Small intestine (tissue), 7 donors: ENCODE data around the gene SMU1. TPM values are rescaled to one million over a fixed set of nuclear protein-coding genes. Genes with fewer than 3 reads are reported as not detected.
"Not testable (repeated sequence)": the region's sequence is repeated elsewhere in the genome, so short reads cannot be mapped to it uniquely, and the experiment has no call there.

Source experiments
- DNase-seq, 2 donors: peaks; one replicate each; pipeline versions ENCODE4 v3.0.0 to v3.0.0-alpha.2; 2013
- FAIRE-seq: peaks from 2 replicates; lab custom pipeline; 2012; peaks lifted over from hg19 to GRCh38; lab: Jason Lieb, UNC
- H3K27ac ChIP-seq, 3 donors: one replicate each; pipeline ENCODE4 v1.5.1; 2013; ENCODE audit warnings: low read length in 2 of 3, mild to moderate bottlenecking in 2 of 3, control low read depth in 1 of 3, inconsistent platforms in 1 of 3, low read depth in 1 of 3, moderate library complexity in 1 of 3
- H3K27me3 ChIP-seq, 3 donors: one replicate each; pipeline ENCODE4 v1.6.1; 2013; ENCODE audit warnings: low read length in 3 of 3, inconsistent platforms in 1 of 3; ENCODE audit not compliant: control insufficient read depth in 3 of 3, insufficient read depth in 3 of 3
- H3K36me3 ChIP-seq, 3 donors: one replicate each; pipeline ENCODE4 v1.6.1; 2013; ENCODE audit warnings: low read length in 3 of 3, inconsistent platforms in 1 of 3, low read depth in 1 of 3, mild to moderate bottlenecking in 1 of 3, moderate library complexity in 1 of 3; ENCODE audit not compliant: control insufficient read depth in 3 of 3, insufficient read depth in 2 of 3
- H3K4me1 ChIP-seq, 3 donors: one replicate each; pipeline ENCODE4 v1.6.1; 2013; ENCODE audit warnings: low read length in 2 of 3, inconsistent platforms in 1 of 3, low read depth in 1 of 3, mild to moderate bottlenecking in 1 of 3, moderate library complexity in 1 of 3; ENCODE audit not compliant: control insufficient read depth in 3 of 3, insufficient read depth in 2 of 3
- H3K4me3 ChIP-seq, 3 donors: one replicate each; pipeline ENCODE4 v1.5.1; 2013; ENCODE audit warnings: low read length in 3 of 3, control low read depth in 1 of 3, inconsistent platforms in 1 of 3, low read depth in 1 of 3, mild to moderate bottlenecking in 1 of 3, moderate library complexity in 1 of 3
- H3K9me3 ChIP-seq, 2 donors: one replicate each; pipeline ENCODE4 v1.6.1; 2013; ENCODE audit warnings: low read depth in 1 of 2, low read length in 1 of 2; ENCODE audit not compliant: control insufficient read depth in 2 of 2, insufficient read depth in 1 of 2
- WGBS, 3 donors: extraction: QIAGEN DNeasy Blood & Tissue Kit; methylation state at CpG; one replicate each; pipeline ENCODE4 v1.1.7; 2013; 5-methylcytosine and 5-hydroxymethylcytosine counted together
- polyA plus RNA-seq, 4 donors: library from polyadenylated mRNA; stranded (reverse) in 3 of 4; unstranded in 1 of 4; fragments of 200-250 nt in 3 of 4; fragments of 120-200 nt in 1 of 4; gene quantifications; one replicate each; pipeline versions ENCODE4 v1.2.1 to v1.2.3, GENCODE V29; 2013
- donor health status: healthy with polysubstance abuse.
- donor health status: control.
- donor health status: control.
- donor health status: Bipolar disorder and iron deficiency.
- donor health status: healthy.

The SMU1 gene
- polyA plus RNA-seq, 4 donors: 7.6 to 18.4 (median 10.1) TPM

- FAIRE-seq: no peak
- WGBS, 3 donors: 71 to 82% (median 71%) methylated on average over 3 of the region's 3 CpGs
- no peak overlapping the region for H3K4me3 ChIP-seq
Observed at GRCh38 chr9:33012328-33013069, 64.0 kb downstream of the SMU1 start.

DNA sequence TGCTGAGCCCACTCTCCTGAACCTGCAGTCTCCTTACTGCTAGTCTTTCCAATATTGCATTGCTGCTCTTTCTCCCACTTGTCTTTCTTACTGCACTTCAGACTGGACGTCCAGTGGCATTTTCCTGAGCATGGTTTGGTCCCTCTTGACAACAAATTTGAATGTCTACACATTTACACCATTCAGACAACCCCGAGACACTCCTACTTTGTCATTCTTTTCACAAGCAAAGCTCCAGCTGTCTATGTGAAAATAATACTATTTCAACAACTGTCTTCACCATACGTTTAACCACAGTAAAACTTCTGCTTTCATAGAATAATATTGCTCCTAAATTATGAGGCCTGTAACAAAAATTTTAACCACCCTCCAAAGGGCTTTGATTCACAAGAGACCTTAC, 64.6 kb downstream of the SMU1 start:
- FAIRE-seq: no peak
- Histone ChIP-seq H3K27ac (no peak overlapping the region), H3K9me3 (no peaks in the 10 kb centered on the region), H3K4me1 (no peaks in the 10 kb centered on the region), H3K27me3 (no peaks in the 10 kb centered on the region), H3K4me3 (no peak overlapping the region), H3K36me3 (peaks cover 0 to 2% (median 0%) of the 10 kb centered on the region in 3 donors)
- DNase-seq: no peak
- WGBS, 3 donors: 79 to 88% (median 83%) methylated on average over 3 of the region's 3 CpGs

More at GRCh38 chr9:33012328-33013069, 64.0 kb downstream of the SMU1 start:
- no peaks in the 10 kb centered on the region for H3K27me3 ChIP-seq
- peaks cover 0 to 2% (median 0%) of the 10 kb centered on the region in 3 donors for H3K36me3 ChIP-seq
- no peaks in the 10 kb centered on the region for H3K4me1 ChIP-seq
- no peak for DNase-seq
- H3K27ac ChIP-seq: no peak overlapping the region
- H3K9me3 ChIP-seq: no peaks in the 10 kb centered on the region

DNA sequence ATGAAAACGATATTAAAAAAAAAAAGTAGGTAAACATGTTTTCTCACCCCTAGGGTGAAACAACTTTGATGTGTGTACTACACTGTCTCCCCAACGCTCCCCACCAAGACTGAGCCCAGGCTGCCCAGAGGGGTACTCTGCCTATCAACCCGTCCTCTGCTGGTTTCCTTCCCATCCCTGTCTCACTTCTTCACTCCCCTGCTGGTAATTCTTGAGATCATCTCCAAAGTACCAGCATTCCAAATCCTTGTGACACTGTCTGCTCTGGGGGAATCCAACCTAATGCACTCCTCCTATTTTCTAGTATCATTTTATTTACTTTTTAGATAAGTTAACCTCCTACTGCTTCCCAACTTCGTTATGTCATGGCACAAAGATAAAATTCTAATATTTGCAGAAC, 68.7 kb downstream of the SMU1 start:
- H3K27me3 ChIP-seq: no peaks in the 10 kb centered on the region
- no peak for FAIRE-seq
- WGBS, 3 donors: 73 to 91% (median 87%) methylated on average over 4 of the region's 4 CpGs

DNA sequence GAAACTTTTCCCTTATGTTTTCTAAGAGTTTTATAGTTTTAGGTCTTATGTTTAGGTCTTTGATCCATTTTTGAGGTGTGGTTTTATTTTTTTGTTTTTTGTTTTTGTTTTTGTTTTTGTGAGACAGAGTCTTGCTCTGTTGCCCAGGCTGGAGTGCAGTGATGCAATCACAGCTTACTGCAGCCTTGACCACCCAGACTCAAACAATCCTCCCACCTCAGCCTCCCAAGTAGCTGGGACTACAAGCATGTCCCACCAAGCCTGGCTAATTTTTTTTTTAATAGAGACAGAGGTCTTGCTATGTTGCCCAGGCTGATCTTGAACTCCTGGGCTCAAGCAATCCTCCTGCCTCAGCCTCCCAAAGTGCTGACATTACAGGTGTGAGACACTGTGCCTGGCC, 71.1 kb downstream of the SMU1 start:
- not testable (repeated sequence) for H3K4me3 ChIP-seq, DNase-seq, H3K27me3 ChIP-seq, H3K27ac ChIP-seq, H3K36me3 ChIP-seq, H3K9me3 ChIP-seq, H3K4me1 ChIP-seq, FAIRE-seq

More for the DNA sequence above, 68.7 kb downstream of the SMU1 start:
- no peak overlapping the region for H3K27ac ChIP-seq
- no peaks in the 10 kb centered on the region for H3K36me3 ChIP-seq
- H3K4me3 ChIP-seq: no peak overlapping the region
- H3K4me1 ChIP-seq: no peaks in the 10 kb centered on the region
- H3K9me3 ChIP-seq: no peaks in the 10 kb centered on the region
- DNase-seq: no peak

GRCh38 chr9:33000682-33001055, 75.8 kb downstream of the SMU1 start:
- FAIRE-seq, H3K27me3 ChIP-seq, H3K36me3 ChIP-seq, H3K4me1 ChIP-seq, H3K9me3 ChIP-seq: not testable (repeated sequence)
- H3K4me3 ChIP-seq: peak overlapping the region; percentile 44 to 81 (median 60)
- peak overlapping the region; percentile 86 to 95 (median 94) for H3K27ac ChIP-seq
- DNase-seq: peak; percentile 19 to 25
- 3 to 6% (median 4%) methylated on average over 12 of the region's 12 CpGs for WGBS, 3 donors

DNA sequence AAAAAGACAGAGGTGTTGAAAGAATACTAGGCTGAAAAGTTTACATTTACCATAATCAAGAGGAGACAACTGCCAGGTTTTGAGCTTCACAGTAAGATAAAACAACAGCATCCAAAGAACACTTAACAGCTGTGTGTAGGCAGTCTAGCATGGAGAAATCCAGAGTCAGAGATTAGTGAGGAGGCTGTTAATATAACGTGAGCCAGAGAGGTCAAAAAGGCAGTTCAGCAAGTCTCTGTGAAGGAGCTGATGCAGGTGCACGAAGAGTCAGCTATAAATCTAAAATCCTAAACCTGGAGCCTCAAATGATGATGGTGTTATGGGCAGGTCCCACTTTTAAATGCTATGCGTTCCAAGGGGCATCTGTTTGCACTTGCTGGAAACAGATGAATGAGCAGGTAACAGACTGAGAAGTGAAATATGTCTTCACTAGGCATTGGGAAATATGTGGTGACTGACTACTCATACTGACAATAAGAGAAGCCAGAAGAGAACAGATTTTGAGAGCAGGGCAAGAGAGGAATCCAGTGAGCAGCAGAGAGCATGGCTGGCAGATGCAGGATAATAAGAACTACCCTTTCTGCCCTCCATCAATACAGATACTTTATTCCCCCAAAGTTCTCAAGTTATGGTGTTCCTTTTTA, 83.8 kb downstream of the SMU1 start:
- WGBS, 3 donors: 23 to 59% (median 48%) methylated on average over 3 of the region's 3 CpGs
- FAIRE-seq (no peak), DNase-seq (peak in 1 of 2 donors; percentile 21)
- Histone ChIP-seq H3K36me3 (peaks cover 5 to 21% (median 5%) of the 10 kb centered on the region in 3 donors), H3K9me3 (no peaks in the 10 kb centered on the region), H3K27me3 (no peaks in the 10 kb centered on the region), H3K4me1 (peaks cover 0 to 5% (median 0%) of the 10 kb centered on the region in 3 donors), H3K4me3 (no peak overlapping the region), H3K27ac (no peak overlapping the region)

DNA sequence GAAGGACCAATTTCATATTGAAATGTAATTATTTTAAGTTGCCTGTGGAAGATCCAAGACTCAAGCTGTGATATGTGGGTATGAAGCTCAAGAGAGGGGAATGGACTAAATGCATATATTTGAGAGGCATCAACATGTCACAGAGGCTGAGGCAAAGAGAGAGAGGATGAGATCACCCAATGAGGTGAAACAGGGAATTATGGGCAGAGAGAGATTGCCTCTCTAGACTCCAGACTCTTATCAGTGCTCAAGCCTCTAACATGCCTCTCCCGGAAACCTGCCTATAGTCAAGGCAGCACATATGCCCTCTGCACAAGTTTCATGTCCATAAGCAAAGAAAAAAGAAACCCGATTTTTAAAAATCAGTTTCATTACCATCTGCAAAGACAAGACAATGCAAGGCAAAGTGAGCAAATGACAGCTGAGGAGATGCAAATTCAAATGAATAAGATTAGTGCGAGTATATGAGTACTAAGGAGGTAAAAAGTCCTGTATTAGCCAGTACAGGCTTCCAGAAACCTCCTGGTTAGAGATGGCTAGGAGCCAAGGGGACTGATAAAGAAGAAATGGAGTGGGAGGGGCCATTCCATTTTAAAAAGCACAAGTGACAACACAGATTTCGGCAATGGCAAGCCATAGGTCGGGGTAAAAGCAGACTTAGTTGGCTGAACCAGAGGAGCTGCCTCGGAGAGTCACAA, 84.4 kb downstream of the SMU1 start:
- Histone ChIP-seq H3K9me3 (no peaks in the 10 kb centered on the region), H3K4me3 (no peak overlapping the region), H3K4me1 (peaks cover 0 to 4% (median 0%) of the 10 kb centered on the region in 3 donors), H3K27me3 (no peaks in the 10 kb centered on the region), H3K36me3 (peaks cover 5 to 25% (median 8%) of the 10 kb centered on the region in 3 donors), H3K27ac (no peak overlapping the region)
- peak in 1 of 2 donors; percentile 27 for DNase-seq
- 13 to 63% (median 40%) methylated on average over 6 of the region's 6 CpGs for WGBS, 3 donors
- FAIRE-seq: no peak
